ENCODE results near the gene TTC1.
A peak's percentile ranks its signal among the peaks of the same experiment; 100 is the strongest.

TTC1 gene

GRCh38 chr5:160033546-160034252 lies 24.8 kb downstream of the TTC1 start:
- peaks cover 2% of the 10 kb centered on the region for H3K4me1 ChIP-seq (ENCODE audit: insufficient read depth, insufficient read length)
- TF ChIP-seq SUZ12 (IDR thresholded peaks at IDR 0.05; ENCODE audit: extremely low read depth, insufficient read depth, insufficient read length) (no peak), ZNF274 (IDR thresholded peaks at IDR 0.05; ENCODE audit: low read depth, low read length) (no peak), YY1 (IDR thresholded peaks at IDR 0.05; ENCODE audit: insufficient read depth, insufficient read length) (no peak)
- no peak for DNase-seq (ENCODE audit: low read depth, low spot score)
- no peak overlapping the region for H3K9ac ChIP-seq (ENCODE audit: insufficient read length, low read depth)
- no peaks in the 10 kb centered on the region for H3K27me3 ChIP-seq (ENCODE audit: insufficient read depth, insufficient read length)
- H3K4me3 ChIP-seq (ENCODE audit: insufficient read length, low read depth), result no peak overlapping the region
- no peaks in the 10 kb centered on the region for H3K9me3 ChIP-seq (ENCODE audit: insufficient read depth, low read length)
- peaks cover 47% of the 10 kb centered on the region for H3K36me3 ChIP-seq (ENCODE audit: insufficient read depth, insufficient read length, low read length)

- no peaks in the 10 kb centered on the region for H3K27me3 ChIP-seq (ENCODE audit: insufficient read depth, insufficient read length)
- DNase-seq (ENCODE audit: low read depth, low spot score), result no peak
- TF ChIP-seq YY1 (IDR thresholded peaks at IDR 0.05; ENCODE audit: insufficient read depth, insufficient read length), result no peak
- no peak overlapping the region for H3K9ac ChIP-seq (ENCODE audit: insufficient read length, low read depth)
- peaks cover 61% of the 10 kb centered on the region for H3K36me3 ChIP-seq (ENCODE audit: insufficient read depth, insufficient read length, low read length)
- no peak overlapping the region for H3K4me3 ChIP-seq (ENCODE audit: insufficient read length, low read depth)
- no peaks in the 10 kb centered on the region for H3K9me3 ChIP-seq (ENCODE audit: insufficient read depth, low read length)
- peaks cover 2% of the 10 kb centered on the region for H3K4me1 ChIP-seq (ENCODE audit: insufficient read depth, insufficient read length)
Observed at GRCh38 chr5:160036243-160036642, 27.3 kb downstream of the TTC1 start.

- Histone ChIP-seq H3K9ac (ENCODE audit: insufficient read length, low read depth) (no peak overlapping the region), H3K27me3 (ENCODE audit: insufficient read depth, insufficient read length) (no peaks in the 10 kb centered on the region), H3K9me3 (ENCODE audit: insufficient read depth, low read length) (no peaks in the 10 kb centered on the region), H3K4me1 (ENCODE audit: insufficient read depth, insufficient read length) (peaks cover 2% of the 10 kb centered on the region), H3K4me3 (ENCODE audit: insufficient read length, low read depth) (no peak overlapping the region), H3K36me3 (ENCODE audit: insufficient read depth, insufficient read length, low read length) (peaks cover 57% of the 10 kb centered on the region)
- TF ChIP-seq SUZ12 (IDR thresholded peaks at IDR 0.05; ENCODE audit: extremely low read depth, insufficient read depth, insufficient read length) (no peak), YY1 (IDR thresholded peaks at IDR 0.05; ENCODE audit: insufficient read depth, insufficient read length) (no peak), ZNF274 (IDR thresholded peaks at IDR 0.05; ENCODE audit: low read depth, low read length) (no peak)
- DNase-seq (ENCODE audit: low read depth, low spot score), result no peak
Observed at GRCh38 chr5:160036884-160037283, 27.9 kb downstream of the TTC1 start.

- no peak for DNase-seq (ENCODE audit: low read depth, low spot score)
- Histone ChIP-seq H3K4me3 (ENCODE audit: insufficient read length, low read depth) (no peak overlapping the region), H3K27me3 (ENCODE audit: insufficient read depth, insufficient read length) (no peaks in the 10 kb centered on the region), H3K9ac (ENCODE audit: insufficient read length, low read depth) (no peak overlapping the region), H3K36me3 (ENCODE audit: insufficient read depth, insufficient read length, low read length) (peaks cover 47% of the 10 kb centered on the region), H3K9me3 (ENCODE audit: insufficient read depth, low read length) (no peaks in the 10 kb centered on the region), H3K4me1 (ENCODE audit: insufficient read depth, insufficient read length) (peaks cover 2% of the 10 kb centered on the region)
- no peak for TF ChIP-seq YY1 (IDR thresholded peaks at IDR 0.05; ENCODE audit: insufficient read depth, insufficient read length)
- no peak for TF ChIP-seq ZNF274 (IDR thresholded peaks at IDR 0.05; ENCODE audit: low read depth, low read length)
- TF ChIP-seq SUZ12 (IDR thresholded peaks at IDR 0.05; ENCODE audit: extremely low read depth, insufficient read depth, insufficient read length), result no peak
Observed at GRCh38 chr5:160039810-160040470, 31.0 kb downstream of the TTC1 start.

- Histone ChIP-seq H3K4me1 (ENCODE audit: insufficient read depth, insufficient read length) (peaks cover 2% of the 10 kb centered on the region), H3K9ac (ENCODE audit: insufficient read length, low read depth) (no peak overlapping the region), H3K4me3 (ENCODE audit: insufficient read length, low read depth) (no peak overlapping the region), H3K27me3 (ENCODE audit: insufficient read depth, insufficient read length) (no peaks in the 10 kb centered on the region), H3K9me3 (ENCODE audit: insufficient read depth, low read length) (no peaks in the 10 kb centered on the region), H3K36me3 (ENCODE audit: insufficient read depth, insufficient read length, low read length) (peaks cover 42% of the 10 kb centered on the region)
- no peak for DNase-seq (ENCODE audit: low read depth, low spot score)
- TF ChIP-seq ZNF274 (IDR thresholded peaks at IDR 0.05; ENCODE audit: low read depth, low read length) (no peak), YY1 (IDR thresholded peaks at IDR 0.05; ENCODE audit: insufficient read depth, insufficient read length) (no peak), SUZ12 (IDR thresholded peaks at IDR 0.05; ENCODE audit: extremely low read depth, insufficient read depth, insufficient read length) (no peak)
Observed at GRCh38 chr5:160040471-160040835, 31.5 kb downstream of the TTC1 start.

- H3K9me3 ChIP-seq (ENCODE audit: insufficient read depth, low read length), result no peaks in the 10 kb centered on the region
- no peak overlapping the region for H3K9ac ChIP-seq (ENCODE audit: insufficient read length, low read depth)
- peak; percentile 44 for DNase-seq (ENCODE audit: low read depth, low spot score)
- no peak for TF ChIP-seq YY1 (IDR thresholded peaks at IDR 0.05; ENCODE audit: insufficient read depth, insufficient read length)
- TF ChIP-seq ZNF274 (IDR thresholded peaks at IDR 0.05; ENCODE audit: low read depth, low read length), result no peak
- no peak for TF ChIP-seq SUZ12 (IDR thresholded peaks at IDR 0.05; ENCODE audit: extremely low read depth, insufficient read depth, insufficient read length)
- peaks cover 26% of the 10 kb centered on the region for H3K36me3 ChIP-seq (ENCODE audit: insufficient read depth, insufficient read length, low read length)
- H3K4me3 ChIP-seq (ENCODE audit: insufficient read length, low read depth), result no peak overlapping the region
- no peaks in the 10 kb centered on the region for H3K27me3 ChIP-seq (ENCODE audit: insufficient read depth, insufficient read length)
- no peaks in the 10 kb centered on the region for H3K4me1 ChIP-seq (ENCODE audit: insufficient read depth, insufficient read length)
Observed at GRCh38 chr5:160042671-160043070, 33.7 kb downstream of the TTC1 start.

GRCh38 chr5:160044391-160044804 lies 35.5 kb downstream of the TTC1 start:
- Histone ChIP-seq H3K9ac (ENCODE audit: insufficient read length, low read depth) (no peak overlapping the region), H3K27me3 (ENCODE audit: insufficient read depth, insufficient read length) (no peaks in the 10 kb centered on the region), H3K4me3 (ENCODE audit: insufficient read length, low read depth) (no peak overlapping the region), H3K36me3 (ENCODE audit: insufficient read depth, insufficient read length, low read length) (peaks cover 21% of the 10 kb centered on the region), H3K4me1 (ENCODE audit: insufficient read depth, insufficient read length) (no peaks in the 10 kb centered on the region), H3K9me3 (ENCODE audit: insufficient read depth, low read length) (no peaks in the 10 kb centered on the region)
- DNase-seq (ENCODE audit: low read depth, low spot score), result peak; percentile 40
- TF ChIP-seq YY1 (IDR thresholded peaks at IDR 0.05; ENCODE audit: insufficient read depth, insufficient read length) (no peak), ZNF274 (IDR thresholded peaks at IDR 0.05; ENCODE audit: low read depth, low read length) (no peak), SUZ12 (IDR thresholded peaks at IDR 0.05; ENCODE audit: extremely low read depth, insufficient read depth, insufficient read length) (no peak)

Data from NT2/D1 (cell line).